Lower lobe of right lung (tissue), 2 donors: Measurements from ENCODE around the gene RASAL2. TPM values are rescaled to one million over a fixed set of nuclear protein-coding genes. Genes with fewer than 3 reads are reported as not detected.

Source experiments
- ATAC-seq, 2 donors: fragments of 200-7000 bp; cut with Tn5 transposase; one replicate each; pipeline ENCODE4 v1.9.1; 2020 to 2022; ENCODE audit warnings: mild to moderate bottlenecking in 2 of 2, moderate library complexity in 2 of 2
- DNase-seq: peaks from one replicate; pipeline ENCODE4 v3.0.0-alpha.2; 2020
- H3K27ac ChIP-seq: fragments of 200-600 bp; one replicate; pipeline ENCODE4 v1.8.0; 2022
- H3K27me3 ChIP-seq: fragments of 200-600 bp; one replicate; pipeline ENCODE4 v1.8.0; 2022; ENCODE audit warnings: low read depth
- H3K36me3 ChIP-seq: fragments of 200-600 bp; one replicate; pipeline ENCODE4 v1.8.0; 2022; ENCODE audit warnings: mild to moderate bottlenecking
- H3K4me1 ChIP-seq: fragments of 200-600 bp; one replicate; pipeline ENCODE4 v1.8.0; 2022
- H3K4me3 ChIP-seq: fragments of 200-600 bp; one replicate; pipeline ENCODE4 v1.8.0; 2022; ENCODE audit warnings: mild to moderate bottlenecking
- H3K9me3 ChIP-seq: fragments of 200-600 bp; one replicate; pipeline ENCODE4 v1.8.0; 2022
- CTCF ChIP-seq: fragments of 200-600 bp; IDR thresholded peaks from one replicate; pipeline ENCODE4 v1.8.0; 2022; ENCODE audit warnings: antibody characterized with exemption, mild to moderate bottlenecking
- intact Hi-C: fragments of 100-400 bp; cut with DNase I; formaldehyde crosslinking; loops from one replicate; pipeline ENCODE4 v1.11.0; 2022
- total RNA-seq: library from RNA; stranded (reverse); fragmentation: NEBNext Ultra II Directional; extraction: Animal tissue kit (Norgen Biotek cat#: 25700); gene quantifications from one replicate; pipeline ENCODE4 v1.2.1, GENCODE V29; 2021
- donor health status: DM: no; HTN: yes; CAD: no; lungs with severe emphysema.

The RASAL2 gene
- total RNA-seq, 1 donor from 2014 or later = 48.3 TPM

GRCh38 chr1:178330153-178330552 lies 236.2 kb downstream of the RASAL2 start:
- Histone ChIP-seq H3K9me3 (no peaks in the 10 kb centered on the region), H3K36me3 (no peaks in the 10 kb centered on the region), H3K4me1 (peaks cover 19% of the 10 kb centered on the region), H3K27ac (no peak overlapping the region), H3K27me3 (no peaks in the 10 kb centered on the region), H3K4me3 (no peak overlapping the region)
- TF ChIP-seq CTCF = no peak
- intact Hi-C loops = no loop called here
- DNase-seq = no peak
- no peak for ATAC-seq

- TF ChIP-seq CTCF = no peak
- no peaks in the 10 kb centered on the region for H3K9me3 ChIP-seq
- H3K36me3 ChIP-seq = no peaks in the 10 kb centered on the region
- H3K27ac ChIP-seq = no peak overlapping the region
- ATAC-seq (peak in 1 of 2 donors; percentile 77), DNase-seq (no peak)
- intact Hi-C loops = no loop called here
- no peak overlapping the region for H3K4me3 ChIP-seq
- H3K27me3 ChIP-seq = no peaks in the 10 kb centered on the region
- peaks cover 19% of the 10 kb centered on the region for H3K4me1 ChIP-seq
These were observed 237.1 kb downstream of the RASAL2 start for GRCh38 chr1:178330848-178331497.

GRCh38 chr1:178335426-178335825 lies 241.5 kb downstream of the RASAL2 start:
- Histone ChIP-seq H3K4me1 (peaks cover 8% of the 10 kb centered on the region), H3K36me3 (no peaks in the 10 kb centered on the region), H3K9me3 (no peaks in the 10 kb centered on the region)

GRCh38 chr1:178337091-178337706 lies 243.3 kb downstream of the RASAL2 start:
- ATAC-seq = no peak
- no peak overlapping the region for H3K4me3 ChIP-seq
- intact Hi-C loops = no loop called here

More at GRCh38 chr1:178335426-178335825, 241.5 kb downstream of the RASAL2 start:
- no peak overlapping the region for H3K4me3 ChIP-seq
- no peak overlapping the region for H3K27ac ChIP-seq
- no peak for TF ChIP-seq CTCF
- intact Hi-C loops = no loop called here
- ATAC-seq (no peak), DNase-seq (no peak)
- H3K27me3 ChIP-seq = no peaks in the 10 kb centered on the region

GRCh38 chr1:178339834-178340233 lies 245.9 kb downstream of the RASAL2 start:
- ATAC-seq = no peak
- H3K4me3 ChIP-seq = no peak overlapping the region
- intact Hi-C loops = no loop called here
- no peaks in the 10 kb centered on the region for H3K36me3 ChIP-seq
- H3K27ac ChIP-seq = no peak overlapping the region
- H3K9me3 ChIP-seq = no peaks in the 10 kb centered on the region
- TF ChIP-seq CTCF = no peak
- H3K27me3 ChIP-seq = no peaks in the 10 kb centered on the region
- H3K4me1 ChIP-seq = peaks cover 38% of the 10 kb centered on the region
- no peak for DNase-seq

More at GRCh38 chr1:178337091-178337706, 243.3 kb downstream of the RASAL2 start:
- Histone ChIP-seq H3K27me3 (no peaks in the 10 kb centered on the region), H3K27ac (no peak overlapping the region), H3K9me3 (no peaks in the 10 kb centered on the region), H3K4me1 (peaks cover 15% of the 10 kb centered on the region), H3K36me3 (no peaks in the 10 kb centered on the region)
- DNase-seq = no peak
- TF ChIP-seq CTCF = no peak
